HEK293 (cell line): ENCODE results near the gene CADM1.

Experiments
- GLIS2 ChIP-seq: fragments of 450-650 bp; formaldehyde crosslinking; IDR thresholded peaks from 2 replicates; pipeline ENCODE4 v1.5.1; 2016; ENCODE audit warnings: missing biosample characterization, missing genetic modification characterization
- IKZF3 ChIP-seq: fragments of 450-650 bp; IDR thresholded peaks from 2 replicates; pipeline ENCODE4 v1.5.0; 2018; ENCODE audit warnings: missing biosample characterization, mild to moderate bottlenecking, missing genetic modification characterization, moderate library complexity
- KLF10 ChIP-seq: fragments of 450-650 bp; IDR thresholded peaks from 2 replicates; pipeline ENCODE4 v1.5.1; 2018; ENCODE audit warnings: missing biosample characterization, mild to moderate bottlenecking, missing genetic modification characterization
- KLF8 ChIP-seq: fragments of 450-650 bp; formaldehyde crosslinking; IDR thresholded peaks from 2 replicates; pipeline ENCODE4 v1.5.1; 2016; ENCODE audit warnings: missing biosample characterization, missing genetic modification characterization
- PATZ1 ChIP-seq: fragments of 450-650 bp; formaldehyde crosslinking; IDR thresholded peaks from 2 replicates; pipeline ENCODE4 v1.5.1; 2016; ENCODE audit warnings: missing biosample characterization, missing genetic modification characterization
- RBAK ChIP-seq: fragments of 450-650 bp; formaldehyde crosslinking; IDR thresholded peaks from 2 replicates; pipeline ENCODE4 v1.5.1; 2016; ENCODE audit warnings: missing biosample characterization, missing genetic modification characterization
- SCRT1 ChIP-seq: fragments of 450-650 bp; formaldehyde crosslinking; IDR thresholded peaks from 2 replicates; pipeline ENCODE4 v1.5.1; 2016; ENCODE audit warnings: missing biosample characterization, missing genetic modification characterization, borderline replicate concordance
- TSHZ1 ChIP-seq: fragments of 450-650 bp; formaldehyde crosslinking; IDR thresholded peaks from 2 replicates; pipeline ENCODE4 v1.5.1; 2016; ENCODE audit warnings: missing biosample characterization, missing genetic modification characterization, borderline replicate concordance
- ZBTB11 ChIP-seq: fragments of 450-650 bp; formaldehyde crosslinking; conservative IDR thresholded peaks from 2 replicates; pipeline ENCODE4 v1.5.1; 2016; ENCODE audit warnings: low read depth, missing biosample characterization, missing genetic modification characterization
- ZBTB21 ChIP-seq: fragments of 450-650 bp; formaldehyde crosslinking; IDR thresholded peaks from 2 replicates; pipeline ENCODE4 v1.5.1; 2017; ENCODE audit warnings: missing biosample characterization, missing genetic modification characterization
- ZFP37 ChIP-seq: fragments of 450-650 bp; formaldehyde crosslinking; IDR thresholded peaks from 2 replicates; pipeline ENCODE4 v1.5.1; 2016; ENCODE audit warnings: missing biosample characterization, missing genetic modification characterization
- ZNF10 ChIP-seq: fragments of 450-650 bp; formaldehyde crosslinking; IDR thresholded peaks from 2 replicates; pipeline ENCODE4 v1.5.1; 2017; ENCODE audit warnings: missing biosample characterization, missing genetic modification characterization
- ZNF19 ChIP-seq: fragments of 450-650 bp; formaldehyde crosslinking; IDR thresholded peaks from 2 replicates; pipeline ENCODE4; 2016; ENCODE audit warnings: missing biosample characterization, missing genetic modification characterization, low read depth
- ZNF2 ChIP-seq: fragments of 450-650 bp; formaldehyde crosslinking; IDR thresholded peaks from 2 replicates; pipeline ENCODE4 v1.5.1; 2016; ENCODE audit warnings: missing biosample characterization, missing genetic modification characterization
- ZNF23 ChIP-seq: fragments of 450-650 bp; formaldehyde crosslinking; IDR thresholded peaks from 2 replicates; pipeline ENCODE4 v1.5.1; 2016; ENCODE audit warnings: missing biosample characterization, missing genetic modification characterization, borderline replicate concordance
- ZNF280D ChIP-seq: fragments of 450-650 bp; formaldehyde crosslinking; IDR thresholded peaks from 2 replicates; pipeline ENCODE4 v1.5.1; 2016; ENCODE audit warnings: missing biosample characterization, missing genetic modification characterization
- ZNF366 ChIP-seq: fragments of 450-650 bp; formaldehyde crosslinking; conservative IDR thresholded peaks from 2 replicates; pipeline ENCODE4 v1.5.1; 2016; ENCODE audit warnings: missing biosample characterization, missing genetic modification characterization
- ZNF501 ChIP-seq: fragments of 450-650 bp; formaldehyde crosslinking; IDR thresholded peaks from 2 replicates; pipeline ENCODE4 v1.5.1; 2016; ENCODE audit warnings: missing biosample characterization, missing genetic modification characterization
- ZNF596 ChIP-seq: fragments of 450-650 bp; IDR thresholded peaks from 2 replicates; pipeline ENCODE4 v1.5.0; 2018; ENCODE audit warnings: missing biosample characterization, mild to moderate bottlenecking, missing genetic modification characterization, moderate library complexity
- ZNF629 ChIP-seq: fragments of 450-650 bp; formaldehyde crosslinking; IDR thresholded peaks from 2 replicates; pipeline ENCODE4 v1.5.1; 2017; ENCODE audit warnings: missing biosample characterization, missing genetic modification characterization
- ZNF639 ChIP-seq: fragments of 450-650 bp; formaldehyde crosslinking; IDR thresholded peaks from 2 replicates; pipeline ENCODE4 v1.5.1; 2016; ENCODE audit warnings: missing biosample characterization, missing genetic modification characterization
- ZNF660 ChIP-seq: fragments of 450-650 bp; IDR thresholded peaks from 2 replicates; pipeline ENCODE4 v1.5.1; 2018; ENCODE audit warnings: missing biosample characterization, mild to moderate bottlenecking, missing genetic modification characterization
- ZNF768 ChIP-seq: fragments of 450-650 bp; formaldehyde crosslinking; IDR thresholded peaks from 2 replicates; pipeline ENCODE4 v1.5.1; 2018; ENCODE audit warnings: missing biosample characterization, mild to moderate bottlenecking, missing genetic modification characterization
- ZNF785 ChIP-seq: fragments of 450-650 bp; formaldehyde crosslinking; IDR thresholded peaks from 2 replicates; pipeline ENCODE4 v1.5.1; 2016; ENCODE audit warnings: missing biosample characterization, missing genetic modification characterization
- ZNF830 ChIP-seq: fragments of 450-650 bp; IDR thresholded peaks from 2 replicates; pipeline ENCODE4 v1.5.0; 2018; ENCODE audit warnings: missing biosample characterization, missing genetic modification characterization, low read depth, mild to moderate bottlenecking, moderate library complexity
- ZSCAN4 ChIP-seq: fragments of 450-650 bp; formaldehyde crosslinking; IDR thresholded peaks from 2 replicates; pipeline ENCODE4 v1.5.1; 2017; ENCODE audit warnings: missing biosample characterization, missing genetic modification characterization

Gene CADM1

GRCh38 chr11:115452241-115452640 lies 52.0 kb downstream of the CADM1 start (continued):
- TF ChIP-seq IKZF3 (peak; percentile 64), SCRT1 (tag by site-specific recombination) (peak; percentile 46; the same call in 1 of the 2 replicates), ZNF19 (tag by site-specific recombination) (no peak), ZNF501 (tag by site-specific recombination) (peak; percentile 46; the same call in 1 of the 2 replicates), ZNF280D (tag by site-specific recombination) (no peak), ZNF366 (tag by site-specific recombination) (peak; percentile 81), PATZ1 (tag by site-specific recombination) (peak; percentile 48; the same call in 1 of the 2 replicates), ZNF830 (no peak), ZSCAN4 (tag by site-specific recombination) (no peak), RBAK (tag by site-specific recombination) (no peak), ZNF768 (tag by site-specific recombination) (no peak), KLF8 (tag by site-specific recombination) (peak; percentile 78), ZNF629 (tag by site-specific recombination) (peak; percentile 80), ZNF785 (no peak), ZNF596 (tag by site-specific recombination) (no peak), ZNF23 (tag by site-specific recombination) (no peak), ZNF639 (tag by site-specific recombination) (peak; percentile 56; the same call in 1 of the 2 replicates), ZNF660 (tag by site-specific recombination) (no peak), ZBTB11 (tag by site-specific recombination) (no peak), KLF10 (tag by site-specific recombination) (peak; percentile 82), TSHZ1 (peak; percentile 67; the same call in 1 of the 2 replicates), GLIS2 (tag by site-specific recombination) (no peak), ZFP37 (no peak), ZNF2 (tag by site-specific recombination) (peak; percentile 66; the same call in 1 of the 2 replicates), ZBTB21 (tag by site-specific recombination) (0 out of 2 replicates have a peak, but pooled peaks have one; percentile 31), ZNF10 (tag by site-specific recombination) (peak; percentile 28; the same call in 1 of the 2 replicates)
